Activated naive CD8-positive, alpha-beta T cell treated with anti-CD3 and anti-CD28 coated beads, Interleukin-2, amount 50 U/mL, for 16 hours (primary cell): Measurements from ENCODE around the gene RBM20.
"Not testable (repeated sequence)": the region's sequence is repeated elsewhere in the genome, so short reads cannot be mapped to it uniquely, and the experiment has no call there.

Source experiments
- DNase-seq: peaks from one replicate; pipeline ENCODE4 v3.0.0-alpha.2; 2020; ENCODE audit warnings: low read depth, low spot score

The RBM20 gene

DNA sequence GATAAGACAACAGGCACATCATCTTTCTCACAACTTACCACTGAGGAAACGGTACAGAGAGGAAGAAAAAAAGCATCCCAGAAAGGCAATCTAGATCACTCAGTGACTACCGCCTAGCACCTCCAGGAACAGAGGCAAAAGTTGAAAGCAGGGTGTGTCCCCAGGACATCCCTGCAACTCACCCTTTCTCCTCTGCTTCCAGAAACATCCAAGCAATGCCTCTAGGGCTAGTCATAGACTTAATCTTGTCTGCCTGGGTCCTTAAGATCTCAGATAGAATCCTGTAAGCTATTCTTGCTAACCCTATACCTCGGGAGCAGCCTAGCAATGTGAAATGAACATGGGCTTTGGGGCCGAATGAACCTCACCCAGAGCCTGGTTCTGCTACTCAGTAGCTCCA lies 208.8 kb downstream of the RBM20 start:
- no peak for DNase-seq

DNA sequence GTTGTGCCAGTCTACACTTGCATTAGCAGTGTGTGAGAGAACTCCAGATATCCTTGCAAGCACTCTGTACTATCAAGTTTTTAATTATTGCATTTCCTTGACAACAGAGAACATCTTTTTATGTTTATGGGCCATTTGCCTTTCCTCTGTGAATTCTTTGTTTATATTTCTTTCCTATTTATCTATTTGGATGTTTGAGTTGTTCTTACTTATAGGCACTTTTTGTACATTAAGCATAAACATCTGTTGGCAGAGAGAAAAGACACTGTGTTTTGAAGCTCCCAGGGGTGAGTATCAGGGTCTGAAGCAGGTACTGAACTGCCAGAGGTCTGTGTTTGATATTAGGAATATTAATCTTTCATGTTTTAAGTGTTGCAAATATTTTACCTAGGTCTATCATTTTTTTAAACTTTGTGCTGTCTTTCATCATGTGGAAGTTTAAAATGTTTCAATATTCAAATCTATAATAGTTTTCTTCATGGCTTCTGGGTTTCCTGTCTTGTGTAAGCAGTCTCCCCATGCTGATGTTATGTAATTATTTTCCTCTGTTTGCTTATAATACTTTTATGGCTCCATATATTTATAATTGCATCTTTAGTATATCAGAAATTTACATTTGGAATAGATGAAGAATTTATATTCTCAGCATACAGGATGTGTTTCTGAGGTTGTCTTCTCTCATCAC lies 209.9 kb downstream of the RBM20 start:
- DNase-seq: no peak

DNA sequence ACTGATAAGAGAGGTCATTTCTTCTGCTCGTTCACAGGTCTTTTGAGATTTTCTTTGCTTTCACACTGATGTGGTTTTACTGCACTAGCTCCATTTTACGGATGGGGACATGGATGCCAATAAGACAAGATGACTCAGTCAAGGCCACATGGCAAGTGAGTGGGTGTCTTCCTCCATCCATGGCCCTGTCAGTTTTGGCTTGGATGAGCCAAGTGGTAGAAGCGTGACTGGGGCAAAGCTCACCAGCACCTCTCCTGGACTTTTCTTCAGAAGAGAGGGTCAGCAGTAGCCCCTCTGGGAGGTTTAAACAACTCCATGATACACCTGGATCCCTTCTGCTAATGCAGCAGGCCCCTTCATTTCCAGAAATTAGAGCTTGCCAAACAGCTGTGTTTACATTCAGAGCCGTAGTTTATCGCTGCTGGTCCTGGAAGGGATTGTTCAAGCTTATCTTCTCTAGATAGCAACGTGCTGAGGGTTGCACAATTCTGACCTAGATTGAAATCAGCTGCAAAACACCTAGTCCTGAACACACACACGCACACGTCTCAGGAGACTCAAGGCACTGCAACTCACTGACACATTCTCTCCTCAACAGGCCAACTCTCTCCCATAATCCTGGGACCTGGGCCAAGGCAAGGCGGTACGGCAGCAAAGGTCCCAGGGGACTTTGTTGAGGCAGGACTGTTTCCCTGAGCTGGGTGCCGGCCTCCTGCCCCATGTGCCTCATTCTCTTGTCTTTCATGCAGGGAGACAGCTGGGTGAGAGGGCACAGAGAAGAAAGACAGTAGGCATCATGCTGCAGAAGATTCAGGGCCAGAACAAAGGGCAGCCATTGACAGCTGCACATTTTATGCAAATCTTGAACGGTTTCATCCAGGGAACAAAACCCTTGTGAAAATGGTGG lies 213.4 kb downstream of the RBM20 start:
- no peak for DNase-seq

DNA sequence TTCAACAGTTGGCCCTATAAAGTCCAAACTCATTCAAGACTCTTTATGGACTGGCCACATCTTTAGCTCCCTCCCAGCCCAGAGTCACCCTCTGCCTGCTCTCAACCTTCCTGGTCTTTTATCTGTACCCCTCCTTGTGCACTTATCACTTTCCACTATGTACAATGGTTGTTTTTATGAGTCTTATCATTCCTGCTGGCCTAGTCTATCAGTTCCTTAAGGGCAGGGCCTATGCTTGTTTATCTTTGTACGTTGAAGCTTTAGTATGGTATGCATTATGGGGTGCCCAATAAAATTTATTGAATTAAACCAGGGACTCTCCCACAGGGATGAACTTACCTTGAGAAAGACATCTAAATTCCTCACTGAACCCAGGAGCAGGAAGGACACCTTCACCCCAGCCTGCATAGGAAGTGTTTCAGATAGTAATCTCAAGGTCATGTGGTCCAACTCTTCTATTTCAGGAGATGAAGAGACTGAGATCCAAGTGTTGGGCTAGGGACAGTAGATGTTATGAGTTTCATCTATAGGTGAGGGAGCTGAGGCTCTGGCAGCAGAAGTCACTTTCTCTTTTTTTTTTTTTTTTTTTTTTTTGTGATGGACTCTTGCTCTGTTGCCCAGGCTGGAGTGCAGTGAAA lies 214.3 kb downstream of the RBM20 start:
- DNase-seq: no peak

DNA sequence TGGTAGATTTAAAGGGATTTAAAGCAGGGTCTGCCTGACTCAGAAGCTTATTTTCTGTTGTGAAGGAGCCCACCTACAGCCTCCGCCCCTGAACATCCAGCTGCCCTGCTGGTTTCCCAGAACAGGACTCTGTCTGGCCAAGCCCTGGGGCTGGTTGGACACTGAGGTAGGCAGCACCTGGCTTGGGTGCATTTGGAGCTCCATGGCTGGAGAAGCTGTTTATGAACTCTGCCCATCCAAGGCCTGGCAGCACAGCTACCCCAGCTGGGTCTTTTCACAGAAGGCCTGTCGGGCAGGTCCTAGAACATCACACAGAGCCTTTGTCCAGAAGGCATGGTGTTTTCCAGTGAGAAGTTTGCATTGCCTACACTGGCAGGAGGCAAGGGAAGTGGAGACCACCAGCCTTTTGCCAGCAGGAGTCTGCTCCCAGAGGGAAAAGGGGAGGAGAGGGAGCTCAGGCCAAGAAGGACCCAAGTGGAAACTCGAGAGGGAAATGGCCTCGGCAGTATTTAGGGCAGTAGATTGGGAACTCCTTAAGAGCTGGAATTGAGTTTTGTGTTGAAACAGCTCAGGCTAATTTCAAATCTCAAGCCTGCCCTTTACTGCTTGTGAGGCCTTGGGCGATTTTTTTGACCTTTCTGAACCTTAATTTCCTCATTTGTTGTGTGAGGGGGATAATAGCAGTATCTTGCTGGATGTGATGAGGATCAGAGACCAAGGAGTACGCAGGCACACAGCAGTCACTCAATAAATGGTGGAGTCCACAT lies 215.3 kb downstream of the RBM20 start:
- no peak for DNase-seq

DNA sequence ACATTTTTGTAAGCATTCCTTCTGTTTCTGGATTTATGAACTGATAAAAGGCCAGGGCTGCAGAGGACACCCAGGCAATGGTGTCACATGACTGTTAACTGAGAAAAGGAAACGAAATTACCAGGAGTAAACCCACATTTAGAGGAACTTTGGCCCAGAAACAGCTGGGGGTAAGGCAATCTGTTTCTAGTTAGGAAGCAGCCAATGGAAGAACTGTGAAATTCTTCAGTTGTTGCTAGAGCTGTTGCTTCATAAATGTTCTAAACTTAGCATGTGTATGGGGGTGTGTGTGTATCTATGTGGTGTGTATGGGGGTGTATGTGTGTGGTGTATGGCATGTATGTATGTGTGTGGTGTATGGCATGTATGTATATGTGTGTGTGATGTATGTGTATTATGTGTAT lies 215.8 kb downstream of the RBM20 start:
- no peak for DNase-seq

DNA sequence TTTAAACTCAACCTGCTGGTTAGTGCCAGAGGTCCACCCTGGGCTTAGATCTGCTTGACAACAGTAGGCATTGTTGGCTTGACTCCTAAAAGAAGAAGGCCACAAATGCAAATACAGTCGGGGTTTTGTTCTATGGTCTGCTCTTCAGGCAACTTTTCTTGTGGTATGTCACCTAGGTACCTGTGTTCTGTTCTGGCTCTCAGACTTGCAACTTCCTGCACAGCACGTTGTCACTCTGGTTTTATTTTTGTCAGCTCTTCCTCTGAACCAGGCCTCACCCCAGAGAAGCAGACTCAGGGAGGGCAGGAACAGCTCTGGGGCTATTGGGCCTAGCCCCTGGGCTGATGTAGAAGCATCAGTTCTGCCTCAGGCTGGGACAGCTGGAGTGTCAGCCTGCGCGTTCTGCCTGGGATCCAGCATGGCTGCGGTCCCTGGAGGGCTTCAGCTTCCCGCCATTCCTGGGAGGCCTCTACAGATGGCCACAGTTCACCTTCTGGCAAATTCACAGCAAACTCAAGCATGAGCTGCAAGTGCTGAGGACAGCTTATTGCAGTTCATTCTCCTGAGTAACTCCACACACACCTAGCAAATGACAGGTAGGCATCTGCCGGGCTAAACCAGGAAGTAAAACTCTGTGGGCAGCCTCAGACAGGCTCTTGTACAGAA lies 216.6 kb downstream of the RBM20 start:
- DNase-seq: no peak

DNA sequence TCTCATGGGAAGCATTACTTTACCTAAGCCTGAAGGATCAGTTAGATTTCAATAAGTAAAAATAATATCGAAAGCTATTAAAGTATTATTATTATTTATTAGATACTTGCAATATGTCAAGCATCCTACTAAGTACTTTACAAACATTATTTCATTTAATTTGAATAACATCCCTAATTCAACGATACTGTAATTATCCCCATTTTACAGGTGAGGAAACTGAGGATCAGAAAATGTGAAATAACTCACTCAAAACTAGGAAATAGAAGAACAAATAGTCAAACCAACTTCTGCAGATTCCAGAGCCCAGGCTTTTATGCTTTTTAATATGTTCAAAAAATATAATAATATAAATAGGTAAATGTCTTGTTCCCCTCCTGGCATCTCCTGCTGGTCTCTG lies 217.3 kb downstream of the RBM20 start:
- DNase-seq: no peak

DNA sequence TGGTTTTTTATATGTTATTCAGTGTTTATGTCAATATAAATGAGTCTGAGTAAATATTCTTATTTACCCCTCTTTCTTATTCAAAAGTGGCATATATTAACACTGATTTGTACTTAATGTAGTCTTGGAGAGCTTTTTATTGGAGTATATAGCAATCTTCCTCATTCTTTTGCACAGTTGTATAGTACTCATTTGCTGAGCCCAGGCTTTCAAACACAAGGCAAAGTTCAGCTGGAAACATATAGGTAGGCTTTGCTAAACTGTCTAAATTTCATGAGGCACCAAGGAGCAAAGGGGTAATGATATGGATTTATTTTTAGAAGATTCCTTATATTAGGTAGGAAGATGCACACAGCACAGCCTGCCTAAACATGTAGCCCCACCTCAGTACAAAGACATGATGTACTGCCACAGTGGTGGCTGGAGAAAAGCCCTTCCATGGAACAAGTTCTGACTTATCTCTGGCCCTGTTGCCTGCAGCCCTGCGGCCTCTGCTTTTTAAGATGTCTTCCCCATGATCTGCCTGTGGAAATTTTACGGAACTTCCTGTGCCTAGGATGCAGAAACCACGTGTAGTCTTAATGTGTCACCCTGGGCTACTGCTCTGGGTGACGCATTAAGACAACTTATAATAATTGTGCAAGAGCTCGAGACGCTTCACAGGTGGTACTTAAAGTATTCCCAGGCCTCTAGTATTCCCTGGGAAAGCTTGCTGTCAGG lies 218.0 kb downstream of the RBM20 start:
- no peak for DNase-seq

DNA sequence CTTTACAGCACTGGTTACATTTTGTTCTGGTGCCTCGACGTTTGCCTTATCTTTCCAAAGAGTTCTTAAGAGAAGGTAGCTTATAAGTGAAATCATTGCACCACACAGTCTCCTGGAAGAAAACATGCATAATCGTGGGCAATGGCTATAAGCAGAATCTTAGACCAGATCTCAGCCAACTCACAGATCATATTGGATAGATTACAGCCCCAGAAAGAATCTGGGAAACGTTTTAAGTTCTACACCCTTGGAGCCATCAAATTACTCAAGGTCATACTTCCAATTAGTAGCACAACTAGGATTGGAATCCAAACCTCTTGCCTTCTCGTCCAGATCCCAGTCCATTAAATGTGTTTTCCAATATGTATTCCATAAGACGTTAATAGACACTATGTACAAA lies 218.8 kb downstream of the RBM20 start:
- no peak for DNase-seq

DNA sequence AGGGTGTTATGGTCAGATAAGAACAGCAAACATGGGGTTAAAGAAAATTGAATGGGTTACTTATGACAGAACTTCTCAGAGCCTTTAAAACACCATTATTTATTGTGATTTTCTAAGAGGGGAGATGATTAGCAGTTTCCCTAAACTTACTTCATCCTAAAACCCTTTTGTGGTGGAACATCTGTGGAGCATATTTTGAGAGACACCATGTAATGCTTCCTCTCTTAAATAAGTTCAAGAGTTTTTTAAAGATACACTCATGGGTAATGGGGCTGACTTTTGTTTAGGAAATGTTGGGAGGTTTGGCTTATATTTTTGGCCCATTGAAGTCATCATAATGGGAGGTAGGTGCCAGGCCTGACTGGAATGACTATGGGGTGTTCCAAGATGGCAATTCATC lies 219.2 kb downstream of the RBM20 start:
- DNase-seq: no peak

DNA sequence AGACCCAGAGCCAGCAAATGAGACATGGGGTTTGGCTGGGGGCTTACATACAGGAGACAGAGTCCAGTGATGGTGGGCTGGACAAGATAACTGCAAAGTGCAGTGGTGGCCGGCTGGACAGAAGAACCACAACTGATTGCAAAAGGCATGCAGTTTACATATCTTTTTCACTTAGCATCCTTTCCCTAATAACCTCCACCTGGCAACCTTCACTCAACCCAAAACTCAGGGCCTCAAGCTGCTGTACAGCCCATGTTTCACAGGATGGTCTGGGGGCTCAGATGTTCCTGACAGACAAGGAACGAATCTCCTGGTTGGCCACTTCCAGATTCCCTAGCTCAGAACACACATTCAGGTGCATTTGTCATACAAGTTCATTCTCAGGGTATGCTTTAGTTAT lies 219.8 kb downstream of the RBM20 start:
- no peak for DNase-seq

DNA sequence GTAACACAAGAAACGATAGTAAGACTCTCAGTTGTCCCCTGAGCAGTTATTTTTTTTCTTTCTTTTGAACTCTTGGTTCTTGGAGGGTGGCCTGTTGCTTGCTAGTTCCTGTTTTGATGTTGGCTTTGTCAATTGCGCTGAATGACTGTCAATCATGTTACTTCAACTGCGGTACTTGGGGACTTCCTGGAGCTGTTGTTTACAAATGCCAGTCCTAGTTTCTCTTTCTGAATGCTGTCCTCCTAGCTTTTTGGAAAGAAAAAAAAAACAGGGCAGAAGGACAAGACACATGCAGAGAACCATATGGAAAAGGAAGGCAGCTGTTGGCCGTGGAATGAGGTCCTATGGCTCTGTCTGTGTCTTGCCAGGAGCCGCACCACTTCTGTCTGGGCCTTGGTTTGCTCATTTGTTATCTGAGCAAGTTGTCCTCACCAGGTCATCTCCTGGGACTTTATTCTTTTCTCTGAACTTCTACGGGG lies 220.6 kb downstream of the RBM20 start:
- DNase-seq: no peak

DNA sequence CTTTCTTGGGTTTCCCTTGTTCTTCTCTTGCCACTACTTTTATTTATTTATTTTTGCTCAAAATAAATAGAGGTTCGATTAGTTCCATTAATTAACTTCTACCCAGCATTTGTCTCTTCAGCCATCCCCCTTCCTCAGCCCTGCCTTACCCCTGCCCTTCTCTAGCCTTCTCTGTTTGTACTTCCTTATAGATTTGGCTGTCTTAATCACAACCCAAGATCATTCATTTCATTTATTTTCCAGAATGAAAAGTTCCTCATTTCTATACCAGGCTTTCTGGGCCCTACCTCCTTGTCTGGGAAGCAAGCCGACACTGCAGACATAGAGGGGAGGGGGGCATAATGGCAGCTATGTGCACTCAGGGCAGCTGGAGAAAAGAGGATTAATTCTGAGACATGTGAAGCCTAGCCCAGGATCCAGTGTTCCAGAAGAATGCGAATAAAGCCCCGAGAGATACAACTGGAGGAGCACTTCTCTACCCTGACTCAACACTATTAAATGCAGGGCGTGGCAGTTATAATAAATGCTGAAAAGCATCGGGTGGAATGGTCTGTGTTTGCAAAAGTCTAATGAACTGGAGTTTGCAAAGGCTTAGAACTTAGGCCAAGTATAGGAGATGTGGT lies 221.2 kb downstream of the RBM20 start:
- DNase-seq: no peak

DNA sequence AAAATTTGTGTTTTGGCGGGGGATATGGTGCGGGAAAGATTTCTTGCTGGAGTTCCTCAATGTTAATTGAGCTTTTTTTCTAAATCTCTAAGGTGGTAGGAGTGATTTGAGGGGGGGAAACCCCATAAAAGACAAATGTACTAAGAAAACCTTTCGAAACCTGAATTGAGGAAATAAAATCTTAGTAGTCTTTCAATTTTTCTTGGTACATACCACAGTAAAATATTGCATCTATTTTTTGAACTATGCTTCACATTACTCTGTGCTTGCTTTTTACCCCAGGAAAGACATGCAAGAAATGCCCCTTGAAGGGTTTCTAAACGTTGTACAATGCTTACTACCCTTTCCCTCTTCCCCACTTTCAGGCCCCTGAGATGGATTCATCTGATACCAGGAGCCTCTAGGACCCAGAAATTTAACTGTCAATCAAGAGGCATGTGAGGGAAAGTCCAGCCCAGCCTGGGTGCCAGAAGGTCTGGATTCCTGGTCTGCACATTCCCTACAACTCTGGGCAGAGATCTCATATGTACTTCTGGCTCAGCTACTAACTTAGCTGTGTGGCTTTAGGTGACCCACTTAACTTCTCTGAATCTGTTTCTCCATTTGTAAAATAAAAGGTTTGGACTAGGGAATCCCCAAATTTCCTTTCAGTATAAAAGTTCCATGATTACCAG lies 221.8 kb downstream of the RBM20 start:
- DNase-seq: no peak

DNA sequence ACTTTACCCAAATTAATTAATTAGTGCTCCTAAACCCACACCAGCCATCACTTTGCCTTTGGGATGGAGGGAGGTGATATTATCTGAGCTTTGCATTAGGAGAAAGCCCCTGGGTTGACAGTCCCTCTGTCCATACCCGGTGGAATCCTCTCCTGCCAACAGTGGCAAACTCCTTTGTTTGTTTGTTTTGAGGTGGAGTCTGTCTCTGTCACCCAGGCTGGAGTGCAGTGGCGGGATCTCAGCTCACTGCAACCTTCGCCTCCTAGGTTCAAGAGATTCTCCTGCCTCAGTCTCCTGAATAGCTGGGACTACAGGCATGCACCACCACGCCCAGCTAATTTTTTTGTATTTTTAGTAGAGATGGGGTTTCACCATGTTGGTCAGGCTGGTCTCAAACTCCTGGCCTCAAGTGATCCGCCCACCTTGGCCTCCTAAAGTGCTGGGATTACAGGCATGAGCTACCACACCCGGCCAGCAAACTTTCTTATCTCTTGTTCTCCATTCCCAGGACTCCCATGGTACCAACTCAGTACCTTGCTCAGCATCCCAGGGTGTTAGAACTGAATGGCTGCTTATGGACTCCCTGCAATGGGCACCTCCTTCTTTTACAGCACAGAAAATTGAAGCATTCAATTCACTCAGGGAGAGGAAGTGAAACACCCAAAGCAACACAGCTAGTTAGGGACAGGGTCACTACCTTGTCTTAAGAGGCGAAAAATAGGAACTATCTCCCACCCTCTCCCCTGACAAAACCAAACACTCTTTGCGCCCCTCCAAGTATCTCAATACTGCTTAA lies 223.1 kb downstream of the RBM20 start:
- DNase-seq: not testable (repeated sequence)

DNA sequence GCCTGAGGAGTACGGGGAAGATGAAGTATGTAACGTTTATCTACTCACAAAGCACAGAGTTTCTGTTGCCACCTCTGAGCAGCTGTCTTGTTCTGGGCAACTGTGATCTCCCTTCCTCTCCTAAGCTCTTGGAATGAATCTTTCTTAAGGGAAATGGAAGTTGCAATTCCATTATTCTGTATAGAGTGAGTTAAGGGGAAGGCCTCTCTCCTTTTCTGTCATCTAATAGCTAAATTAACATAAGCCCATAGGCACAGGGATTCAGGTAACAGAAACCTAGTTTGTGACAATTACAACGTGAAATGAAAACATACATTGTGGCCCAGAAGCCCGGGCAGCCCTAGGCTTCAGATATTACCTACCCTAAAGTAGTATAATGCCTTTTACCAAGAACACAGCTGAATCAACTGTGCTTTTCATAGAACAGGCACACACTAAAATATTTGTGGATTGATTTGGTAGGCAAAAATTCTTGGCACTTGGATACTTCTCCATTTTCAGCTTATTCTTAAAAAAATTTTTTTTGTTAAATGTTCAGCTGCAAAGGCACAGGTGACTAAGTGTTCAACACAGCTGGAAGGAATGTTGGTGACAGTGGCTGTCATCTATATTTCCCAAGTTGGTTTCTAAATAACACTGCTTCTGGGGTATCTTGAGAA lies 223.8 kb downstream of the RBM20 start:
- no peak for DNase-seq

DNA sequence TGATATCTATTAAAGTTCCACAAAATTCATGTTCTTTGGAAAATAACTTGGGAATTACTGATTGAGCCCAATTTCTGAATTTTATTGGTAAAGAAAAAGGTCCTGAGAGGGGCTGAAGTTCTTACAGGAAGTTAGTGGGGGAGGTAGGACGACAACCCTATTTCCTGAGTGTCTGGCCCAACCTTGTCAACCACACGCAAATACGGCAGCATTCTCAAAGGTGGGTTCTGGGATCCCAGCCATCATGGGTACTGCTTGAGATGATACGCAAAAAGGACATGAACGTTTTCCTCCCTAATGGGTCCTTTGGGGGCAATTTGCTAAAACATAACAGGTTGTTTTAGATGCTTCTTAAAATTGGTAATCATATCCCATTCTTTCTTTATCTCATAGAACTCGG lies 224.8 kb downstream of the RBM20 start:
- no peak for DNase-seq
